OCI-LY1 (cell line): Measurements from ENCODE around the gene TIMP4.

Experiments
- H2AFZ ChIP-seq: fragments of 200-600 bp; sonication (generic), shearing (Covaris generic); 2 replicates; pipeline ENCODE4 v1.6.0; 2014; ENCODE audit warnings: antibody characterized with exemption, mild to moderate bottlenecking, low read length
- H3F3A ChIP-seq: fragments of 200-600 bp; sonication (generic), shearing (Covaris generic); 2 replicates; pipeline ENCODE4 v1.6.0; 2014; ENCODE audit warnings: mild to moderate bottlenecking, antibody characterized with exemption, low read length, moderate library complexity; ENCODE audit not compliant: insufficient read depth
- H3K27ac ChIP-seq: fragments of 200-600 bp; sonication (generic); 2 replicates; pipeline ENCODE4 v1.5.1; 2014; ENCODE audit warnings: low read length, mixed run types, mild to moderate bottlenecking, low read depth; ENCODE audit not compliant: poor library complexity, severe bottlenecking
- H3K27me3 ChIP-seq: fragments of 200-600 bp; sonication (generic); 2 replicates; pipeline ENCODE4 v1.6.0; 2014; ENCODE audit warnings: antibody characterized with exemption, mild to moderate bottlenecking, low read length, moderate library complexity; ENCODE audit not compliant: insufficient read depth
- H3K36me3 ChIP-seq: fragments of 200-600 bp; sonication (generic); 2 replicates; pipeline ENCODE4 v1.6.1; 2014; ENCODE audit warnings: mild to moderate bottlenecking, antibody characterized with exemption, low read length, moderate library complexity, mixed read lengths; ENCODE audit not compliant: insufficient read depth
- H3K4me1 ChIP-seq: fragments of 200-600 bp; sonication (generic); 2 replicates; pipeline ENCODE4 v1.5.1; 2014; ENCODE audit warnings: mild to moderate bottlenecking, low read length, moderate library complexity; ENCODE audit not compliant: insufficient read depth, severe bottlenecking
- H3K4me2 ChIP-seq: fragments of 200-600 bp; sonication (generic), shearing (Covaris generic); 2 replicates; pipeline ENCODE4 v1.6.1; 2014; ENCODE audit warnings: low read length
- H3K4me3 ChIP-seq: fragments of 200-600 bp; sonication (generic); 2 replicates; pipeline ENCODE4 v1.5.1; 2014; ENCODE audit warnings: low read length, low read depth, mild to moderate bottlenecking, mixed read lengths; ENCODE audit not compliant: poor library complexity, severe bottlenecking
- H3K79me2 ChIP-seq: fragments of 200-600 bp; shearing (Covaris generic); 2 replicates; pipeline ENCODE4 v1.6.1; 2016; ENCODE audit warnings: mixed run types, low read length, mixed read lengths; ENCODE audit not compliant: insufficient read depth
- H3K9ac ChIP-seq: fragments of 200-600 bp; sonication (generic), shearing (Covaris generic); 2 replicates; pipeline ENCODE4 v1.6.1; 2014; ENCODE audit warnings: mild to moderate bottlenecking, low read length, mixed read lengths
- H3K9me2 ChIP-seq: fragments of 200-600 bp; sonication (generic), shearing (Covaris generic); 2 replicates; pipeline ENCODE4 v1.6.1; 2014; ENCODE audit warnings: low read depth, mild to moderate bottlenecking, low read length, mixed read lengths
- H3K9me3 ChIP-seq: fragments of 200-600 bp; shearing (Covaris generic); 2 replicates; pipeline ENCODE4 v1.6.1; 2014; ENCODE audit warnings: low read length, mixed read lengths
- H4K20me1 ChIP-seq: fragments of 200-600 bp; sonication (generic), shearing (Covaris generic); 2 replicates; pipeline ENCODE4 v1.6.0; 2016; ENCODE audit warnings: mild to moderate bottlenecking, low read length; ENCODE audit not compliant: insufficient read depth
- EZH2 ChIP-seq: fragments of 200-600 bp; sonication (generic), shearing (Covaris generic); IDR thresholded peaks from 2 replicates; pipeline ENCODE4 v1.8.0; 2017; ENCODE audit warnings: borderline replicate concordance, mixed run types, mild to moderate bottlenecking, antibody characterized with exemption, low read length, moderate library complexity, mixed read lengths
- TF ChIP-seq, protein P1 (sequence below): fragments of 200-600 bp; sonication (generic), shearing (Covaris generic); IDR thresholded peaks from 2 replicates; pipeline ENCODE4 v1.5.1; 2017; ENCODE audit warnings: mild to moderate bottlenecking, antibody characterized with exemption, low read length, moderate library complexity, mixed read lengths

TIMP4 gene

GRCh38 chr3:12165909-12166308, 7.2 kb upstream of the TIMP4 start:
- Histone ChIP-seq H3K4me2 (no peak overlapping the region), H3K9ac (no peak overlapping the region), H4K20me1 (no peaks in the 10 kb centered on the region), H2AFZ (no peak overlapping the region), H3K4me1 (no peaks in the 10 kb centered on the region), H3K27me3 (no peaks in the 10 kb centered on the region), H3K9me2 (no peaks in the 10 kb centered on the region), H3K79me2 (no peaks in the 10 kb centered on the region), H3K4me3 (no peak overlapping the region), H3F3A (no peaks in the 10 kb centered on the region), H3K36me3 (no peaks in the 10 kb centered on the region), H3K27ac (no peak overlapping the region), H3K9me3 (no peaks in the 10 kb centered on the region)
- no peak for TF ChIP-seq EZH2
- TF ChIP-seq, protein P1, sequence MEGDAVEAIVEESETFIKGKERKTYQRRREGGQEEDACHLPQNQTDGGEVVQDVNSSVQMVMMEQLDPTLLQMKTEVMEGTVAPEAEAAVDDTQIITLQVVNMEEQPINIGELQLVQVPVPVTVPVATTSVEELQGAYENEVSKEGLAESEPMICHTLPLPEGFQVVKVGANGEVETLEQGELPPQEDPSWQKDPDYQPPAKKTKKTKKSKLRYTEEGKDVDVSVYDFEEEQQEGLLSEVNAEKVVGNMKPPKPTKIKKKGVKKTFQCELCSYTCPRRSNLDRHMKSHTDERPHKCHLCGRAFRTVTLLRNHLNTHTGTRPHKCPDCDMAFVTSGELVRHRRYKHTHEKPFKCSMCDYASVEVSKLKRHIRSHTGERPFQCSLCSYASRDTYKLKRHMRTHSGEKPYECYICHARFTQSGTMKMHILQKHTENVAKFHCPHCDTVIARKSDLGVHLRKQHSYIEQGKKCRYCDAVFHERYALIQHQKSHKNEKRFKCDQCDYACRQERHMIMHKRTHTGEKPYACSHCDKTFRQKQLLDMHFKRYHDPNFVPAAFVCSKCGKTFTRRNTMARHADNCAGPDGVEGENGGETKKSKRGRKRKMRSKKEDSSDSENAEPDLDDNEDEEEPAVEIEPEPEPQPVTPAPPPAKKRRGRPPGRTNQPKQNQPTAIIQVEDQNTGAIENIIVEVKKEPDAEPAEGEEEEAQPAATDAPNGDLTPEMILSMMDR: no peak

DNA sequence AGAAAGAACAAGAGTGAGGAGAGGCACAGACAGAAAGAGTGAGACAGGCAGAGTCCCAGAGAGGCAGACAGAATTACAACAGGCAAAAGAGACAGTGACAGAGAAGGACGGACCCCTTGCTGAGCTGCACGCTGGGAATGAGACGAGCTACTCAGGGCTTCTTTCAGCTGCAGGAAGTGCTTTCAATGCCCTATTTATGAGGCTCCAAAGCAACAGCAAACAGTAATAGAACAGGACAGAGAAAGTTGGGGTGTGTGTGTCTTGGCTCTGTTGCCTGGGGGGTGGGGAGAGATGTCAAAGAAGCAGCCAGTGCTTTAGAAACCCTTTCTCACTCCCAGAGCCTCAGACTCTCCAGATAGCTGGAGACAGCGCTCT, 502 bp upstream of the TIMP4 start:
- Histone ChIP-seq H3K4me1 (no peaks in the 10 kb centered on the region), H3K9ac (no peak overlapping the region), H3K4me3 (no peak overlapping the region), H3K27ac (no peak overlapping the region), H3K36me3 (no peaks in the 10 kb centered on the region), H3K27me3 (0 out of 2 replicates have a peak, but pooled peaks cover 9% of the 10 kb centered on the region), H3F3A (no peaks in the 10 kb centered on the region), H3K4me2 (no peak overlapping the region), H4K20me1 (no peaks in the 10 kb centered on the region), H3K9me3 (no peaks in the 10 kb centered on the region), H2AFZ (no peak overlapping the region), H3K79me2 (no peaks in the 10 kb centered on the region), H3K9me2 (no peaks in the 10 kb centered on the region)
- TF ChIP-seq EZH2: no peak
- TF ChIP-seq, protein P1: no peak

GRCh38 chr3:12157026-12157425, 1.7 kb downstream of the TIMP4 start:
- H3K4me2 ChIP-seq: no peak overlapping the region

More at GRCh38 chr3:12157026-12157425, 1.7 kb downstream of the TIMP4 start:
- TF ChIP-seq, protein P1: no peak
- no peak for TF ChIP-seq EZH2
- H4K20me1 ChIP-seq: no peaks in the 10 kb centered on the region
- H3K9me3 ChIP-seq: no peaks in the 10 kb centered on the region
- no peaks in the 10 kb centered on the region for H3F3A ChIP-seq
- no peaks in the 10 kb centered on the region for H3K79me2 ChIP-seq
- H3K27ac ChIP-seq: no peak overlapping the region
- H3K36me3 ChIP-seq: no peaks in the 10 kb centered on the region
- no peak overlapping the region for H3K9ac ChIP-seq
- H3K27me3 ChIP-seq: 0 out of 2 replicates have a peak, but pooled peaks cover 9% of the 10 kb centered on the region
- H3K4me1 ChIP-seq: no peaks in the 10 kb centered on the region
- H2AFZ ChIP-seq: no peak overlapping the region
- H3K9me2 ChIP-seq: no peaks in the 10 kb centered on the region
- no peak overlapping the region for H3K4me3 ChIP-seq
